NCI-H187 treated with DMSO at 0.1 percent for 48 hours (cell line): Measurements from ENCODE around the gene R3HDM1.
"Not testable (repeated sequence)": the region's sequence is repeated elsewhere in the genome, so short reads cannot be mapped to it uniquely, and the experiment has no call there.

Source experiments
- DNase-seq: peaks from one replicate; lab custom pipeline; 2025; lab: John Stamatoyannopoulos, UW

The R3HDM1 gene

GRCh38 chr2:135709992-135710391 lies 178.7 kb downstream of the R3HDM1 start:
- no peak for DNase-seq

GRCh38 chr2:135715086-135715485 lies 183.8 kb downstream of the R3HDM1 start:
- not testable (repeated sequence) for DNase-seq

- DNase-seq = no peak
Measured at GRCh38 chr2:135728064-135728743, 196.9 kb downstream of the R3HDM1 start.

GRCh38 chr2:135732561-135732960 lies 201.3 kb downstream of the R3HDM1 start:
- DNase-seq = no peak

GRCh38 chr2:135733045-135733444 lies 201.8 kb downstream of the R3HDM1 start:
- DNase-seq = no peak

- DNase-seq = no peak
Measured at GRCh38 chr2:135736546-135736945, 205.3 kb downstream of the R3HDM1 start.

GRCh38 chr2:135740206-135740605 lies 208.9 kb downstream of the R3HDM1 start:
- no peak for DNase-seq

GRCh38 chr2:135741043-135741394 lies 209.7 kb downstream of the R3HDM1 start:
- no peak for DNase-seq

- DNase-seq = peak; percentile 76
Measured at GRCh38 chr2:135741395-135742324, 210.4 kb downstream of the R3HDM1 start, which contains the start of gene UBXN4. TSS of gene UBXN4 (plus strand) at chr2:135741855. CDS start at chr2:135741930, 75 bp downstream.

GRCh38 chr2:135742325-135742757 lies 211.1 kb downstream of the R3HDM1 start:
- DNase-seq = no peak

GRCh38 chr2:135743860-135744259 lies 212.6 kb downstream of the R3HDM1 start:
- DNase-seq = no peak

- no peak for DNase-seq
Measured at GRCh38 chr2:135744760-135745314, 213.6 kb downstream of the R3HDM1 start.

- DNase-seq = no peak
Measured at GRCh38 chr2:135745545-135745944, 214.3 kb downstream of the R3HDM1 start.

GRCh38 chr2:135755573-135755972 lies 224.3 kb downstream of the R3HDM1 start:
- DNase-seq = no peak

- DNase-seq = no peak
Measured at GRCh38 chr2:135756692-135757091, 225.4 kb downstream of the R3HDM1 start.

GRCh38 chr2:135762022-135762421 lies 230.7 kb downstream of the R3HDM1 start:
- no peak for DNase-seq

GRCh38 chr2:135762530-135762929 lies 231.2 kb downstream of the R3HDM1 start:
- no peak for DNase-seq

- DNase-seq = no peak
Measured at GRCh38 chr2:135768863-135769262, 237.6 kb downstream of the R3HDM1 start.

GRCh38 chr2:135773319-135773718 lies 242.0 kb downstream of the R3HDM1 start:
- DNase-seq = no peak

- no peak for DNase-seq
Measured at GRCh38 chr2:135773917-135774316, 242.6 kb downstream of the R3HDM1 start.
